ENCODE data around the gene NRROS. TPM values are rescaled to one million over a fixed set of nuclear protein-coding genes. Genes with fewer than 3 reads are reported as not detected.

Gene NRROS
- 1.3 and 1.4 TPM in 2 replicates for total RNA-seq (2014; rRNA removed; shearing (Covaris generic))

DNA sequence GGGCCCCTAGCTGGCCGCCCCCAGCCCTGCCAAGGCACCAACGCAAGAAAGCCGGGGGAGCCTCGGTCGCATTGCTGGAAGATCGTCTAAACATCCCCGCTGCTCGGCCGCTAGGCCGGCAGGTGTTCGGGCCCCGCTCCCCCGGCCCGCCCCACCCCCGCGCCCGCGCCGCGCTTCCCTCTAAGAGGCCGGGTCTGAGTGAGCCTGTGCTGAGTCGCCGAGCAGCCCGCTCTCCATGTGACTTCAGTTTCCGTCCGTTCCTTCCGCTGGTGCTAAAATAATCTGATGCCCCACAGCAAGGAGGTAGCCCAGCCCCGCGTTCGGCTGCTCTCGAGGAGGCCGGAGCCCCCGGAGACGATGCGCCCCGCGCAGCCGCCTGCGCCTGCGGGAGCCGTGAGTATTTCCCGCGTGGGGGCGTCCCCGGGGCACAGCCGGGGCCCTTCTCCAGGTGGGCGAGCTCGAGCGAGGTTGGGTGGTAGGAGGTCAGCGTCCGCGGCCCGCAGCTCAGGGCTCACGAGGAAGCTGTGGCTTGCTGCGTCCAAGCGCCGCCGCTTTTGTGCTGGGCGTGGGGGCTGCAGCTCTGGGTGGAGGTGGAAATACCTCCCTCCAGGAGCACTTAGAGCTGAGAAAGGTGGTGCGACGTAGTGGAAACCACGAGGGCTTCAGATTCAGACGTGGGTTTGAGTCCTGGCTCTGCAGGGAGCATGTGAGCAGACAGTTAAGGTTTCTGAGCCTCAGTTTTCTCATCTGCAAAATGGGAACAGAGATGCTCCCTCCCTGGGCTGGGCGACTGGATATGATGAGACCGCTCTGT, at the start of gene NRROS:
TSS of gene NRROS (plus strand) at position 212 of the 814 bp plus-strand sequence. CDS start 14,846 bp downstream, outside the sequence.

Small RNAs within 50 kb of the gene (small RNA-seq; reads per million reads assigned to genes)
- not detected for gene RNU6-646P

Other genes starting within 250 kb of the NRROS start
- 9.8 and 11.9 TPM in 2 replicates for gene UBXN7, start 207.3 kb upstream of the NRROS start, total RNA-seq (2014; rRNA removed; shearing (Covaris generic))
- 13.6 and 15.4 TPM in 2 replicates for gene RNF168, start 135.9 kb upstream of the NRROS start, total RNA-seq (2014; rRNA removed; shearing (Covaris generic))
- not detected in 2 replicates for gene SMCO1, start 124.3 kb upstream of the NRROS start, total RNA-seq (2014; rRNA removed; shearing (Covaris generic))
- gene WDR53, start 71.1 kb upstream of the NRROS start, total RNA-seq (2014; rRNA removed; shearing (Covaris generic)): 10.2 and 14.0 TPM in 2 replicates
- 10.9 and 11.1 TPM in 2 replicates for gene FBXO45, start 71.0 kb upstream of the NRROS start, total RNA-seq (2014; rRNA removed; shearing (Covaris generic))
- 0.64 and 1.2 TPM in 2 replicates for gene CEP19, start 72.6 kb downstream of the NRROS start, total RNA-seq (2014; rRNA removed; shearing (Covaris generic))
- 20.4 and 25.8 TPM in 2 replicates for gene PIGX, start 72.7 kb downstream of the NRROS start, total RNA-seq (2014; rRNA removed; shearing (Covaris generic))
- gene PAK2, start 100.2 kb downstream of the NRROS start, total RNA-seq (2014; rRNA removed; shearing (Covaris generic)): 24.3 and 26.5 TPM in 2 replicates
- gene SENP5, start 228.2 kb downstream of the NRROS start, total RNA-seq (2014; rRNA removed; shearing (Covaris generic)): 27.7 and 32.8 TPM in 2 replicates

Data from A375 (cell line).